DND-41 (cell line): ENCODE measurements around the gene COL25A1.

Experiments used
- EZH2 ChIP-seq: IDR thresholded peaks from 3 replicates; pipeline ENCODE4 v1.6.1; 2012; ENCODE audit warnings: borderline replicate concordance, low read depth, mild to moderate bottlenecking, moderate library complexity, low read length, inconsistent platforms; ENCODE audit not compliant: severe bottlenecking
- TF ChIP-seq, protein P1 (sequence below): IDR thresholded peaks from 2 replicates; pipeline ENCODE4 v1.5.1; 2012; ENCODE audit warnings: borderline replicate concordance, low read length, moderate library complexity, mild to moderate bottlenecking; ENCODE audit not compliant: poor library complexity, severe bottlenecking; ENCODE audit errors: extremely low read depth

GRCh38 chr4:109182696-109183095, 119.8 kb downstream of the COL25A1 start:
- TF ChIP-seq, protein P1, sequence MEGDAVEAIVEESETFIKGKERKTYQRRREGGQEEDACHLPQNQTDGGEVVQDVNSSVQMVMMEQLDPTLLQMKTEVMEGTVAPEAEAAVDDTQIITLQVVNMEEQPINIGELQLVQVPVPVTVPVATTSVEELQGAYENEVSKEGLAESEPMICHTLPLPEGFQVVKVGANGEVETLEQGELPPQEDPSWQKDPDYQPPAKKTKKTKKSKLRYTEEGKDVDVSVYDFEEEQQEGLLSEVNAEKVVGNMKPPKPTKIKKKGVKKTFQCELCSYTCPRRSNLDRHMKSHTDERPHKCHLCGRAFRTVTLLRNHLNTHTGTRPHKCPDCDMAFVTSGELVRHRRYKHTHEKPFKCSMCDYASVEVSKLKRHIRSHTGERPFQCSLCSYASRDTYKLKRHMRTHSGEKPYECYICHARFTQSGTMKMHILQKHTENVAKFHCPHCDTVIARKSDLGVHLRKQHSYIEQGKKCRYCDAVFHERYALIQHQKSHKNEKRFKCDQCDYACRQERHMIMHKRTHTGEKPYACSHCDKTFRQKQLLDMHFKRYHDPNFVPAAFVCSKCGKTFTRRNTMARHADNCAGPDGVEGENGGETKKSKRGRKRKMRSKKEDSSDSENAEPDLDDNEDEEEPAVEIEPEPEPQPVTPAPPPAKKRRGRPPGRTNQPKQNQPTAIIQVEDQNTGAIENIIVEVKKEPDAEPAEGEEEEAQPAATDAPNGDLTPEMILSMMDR: no peak
- no peak for TF ChIP-seq EZH2
